Esophagus muscularis mucosa (tissue), 4 donors: ENCODE data around the gene ARHGAP8. TPM values are rescaled to one million over a fixed set of nuclear protein-coding genes. Genes with fewer than 3 reads are reported as not detected.

Experiments
- DNase-seq: peaks from one replicate; pipeline ENCODE4 v3.0.0-alpha.2; 2017; ENCODE audit errors: extremely low spot score
- H3K27ac ChIP-seq, 4 donors: fragments of 200-600 bp; sonication (generic); replicated peaks in 1 of 4; 1 replicate in 3 of 4; 2 replicates in 1 of 4; pipeline ENCODE4 v1.5.1; 2016 to 2019; ENCODE audit warnings: mild to moderate bottlenecking in 1 of 4
- H3K27me3 ChIP-seq, 4 donors: fragments of 200-600 bp; sonication (generic); one replicate each; pipeline versions ENCODE4 v1.5.1 to v1.6.0; 2016 to 2019
- H3K36me3 ChIP-seq, 4 donors: fragments of 200-600 bp; sonication (generic); one replicate each; pipeline ENCODE4 v1.5.1; 2016 to 2019
- H3K4me1 ChIP-seq, 4 donors: fragments of 200-600 bp; sonication (generic); one replicate each; pipeline ENCODE4 v1.5.1; 2016 to 2019
- H3K4me3 ChIP-seq, 4 donors: fragments of 200-600 bp; sonication (generic); 1 replicate in 2 of 4; 2 replicates in 2 of 4; pipeline ENCODE4 v1.5.1; 2016 to 2019; ENCODE audit warnings: mild to moderate bottlenecking in 4 of 4, moderate library complexity in 1 of 4
- H3K9me3 ChIP-seq, 4 donors: fragments of 200-600 bp; sonication (generic); 1 replicate in 3 of 4; 2 replicates in 1 of 4; pipeline ENCODE4 v1.5.1; 2016 to 2019
- EP300 ChIP-seq: sonication (generic); formaldehyde crosslinking; IDR thresholded peaks from one replicate; pipeline ENCODE4 v1.6.1; 2017; ENCODE audit warnings: antibody characterized with exemption
- POLR2A ChIP-seq: fragments of 450-650 bp; IDR thresholded peaks from one replicate; pipeline ENCODE4 v1.6.1; 2017; ENCODE audit warnings: antibody characterized with exemption, moderate library complexity, mild to moderate bottlenecking, low read depth
- POLR2AphosphoS5 ChIP-seq, 2 donors: sonication (generic); formaldehyde crosslinking; IDR thresholded peaks; one replicate each; pipeline ENCODE4 v1.6.1; 2017; ENCODE audit warnings: antibody characterized with exemption in 2 of 2
- WGBS: methylation state at CpG from one replicate; pipeline ENCODE4 v1.1.5; 2018; 5-methylcytosine and 5-hydroxymethylcytosine counted together
- intact Hi-C: fragments of 100-400 bp; cut with DNase I; formaldehyde crosslinking; loops from one replicate; pipeline ENCODE4 v1.15.1; 2023
- total RNA-seq, 4 donors: library from RNA; depleted of rRNA; stranded (reverse); fragments of >200 nt; gene quantifications; one replicate each; pipeline versions ENCODE4 v1.1.0 to v1.2.1, GENCODE V29; 2016
- TF ChIP-seq, protein P1 (sequence below), 3 experiments: fragments of 200-600 bp in 2 of 3; fragments of 450-650 bp in 1 of 3; sonication (generic) in 2 of 3; IDR thresholded peaks; one replicate each; pipeline ENCODE4 v1.5.1; 2017 to 2019; ENCODE audit warnings: antibody characterized with exemption in 3 of 3, mild to moderate bottlenecking in 2 of 3, moderate library complexity in 1 of 3

The ARHGAP8 gene
- total RNA-seq, 4 donors from 2014 or later: 0.33 to 0.58 TPM; not detected in 2

GRCh38 chr22:44906248-44906936 lies 154.0 kb downstream of the ARHGAP8 start:
- Histone ChIP-seq H3K9me3 (peaks cover 0 to 18% (median 15%) of the 10 kb centered on the region in 4 donors), H3K27me3 (peaks cover 0 to 5% (median 0%) of the 10 kb centered on the region in 4 donors), H3K4me3 (no peak overlapping the region), H3K27ac (no peak overlapping the region), H3K4me1 (no peaks in the 10 kb centered on the region), H3K36me3 (peaks cover 0 to 7% (median 0%) of the 10 kb centered on the region in 4 donors)
- intact Hi-C loops: no loop called here
- WGBS: 92% methylated on average over 19 of the region's 21 CpGs
- TF ChIP-seq, protein P1, sequence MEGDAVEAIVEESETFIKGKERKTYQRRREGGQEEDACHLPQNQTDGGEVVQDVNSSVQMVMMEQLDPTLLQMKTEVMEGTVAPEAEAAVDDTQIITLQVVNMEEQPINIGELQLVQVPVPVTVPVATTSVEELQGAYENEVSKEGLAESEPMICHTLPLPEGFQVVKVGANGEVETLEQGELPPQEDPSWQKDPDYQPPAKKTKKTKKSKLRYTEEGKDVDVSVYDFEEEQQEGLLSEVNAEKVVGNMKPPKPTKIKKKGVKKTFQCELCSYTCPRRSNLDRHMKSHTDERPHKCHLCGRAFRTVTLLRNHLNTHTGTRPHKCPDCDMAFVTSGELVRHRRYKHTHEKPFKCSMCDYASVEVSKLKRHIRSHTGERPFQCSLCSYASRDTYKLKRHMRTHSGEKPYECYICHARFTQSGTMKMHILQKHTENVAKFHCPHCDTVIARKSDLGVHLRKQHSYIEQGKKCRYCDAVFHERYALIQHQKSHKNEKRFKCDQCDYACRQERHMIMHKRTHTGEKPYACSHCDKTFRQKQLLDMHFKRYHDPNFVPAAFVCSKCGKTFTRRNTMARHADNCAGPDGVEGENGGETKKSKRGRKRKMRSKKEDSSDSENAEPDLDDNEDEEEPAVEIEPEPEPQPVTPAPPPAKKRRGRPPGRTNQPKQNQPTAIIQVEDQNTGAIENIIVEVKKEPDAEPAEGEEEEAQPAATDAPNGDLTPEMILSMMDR (IDR thresholded peaks at IDR 0.05): no peak
- TF ChIP-seq POLR2A (no peak), EP300 (no peak), POLR2AphosphoS5 (IDR thresholded peaks at IDR 0.05) (no peak)
- no peak for DNase-seq

- TF ChIP-seq EP300: no peak
- TF ChIP-seq, protein P1 (IDR thresholded peaks at IDR 0.05): no peak
- no peak for TF ChIP-seq POLR2AphosphoS5 (IDR thresholded peaks at IDR 0.05)
- TF ChIP-seq POLR2A: no peak
- 97% methylated on average over 7 of the region's 18 CpGs for WGBS
- Histone ChIP-seq H3K4me3 (no peak overlapping the region), H3K27ac (no peak overlapping the region), H3K27me3 (peaks cover 0 to 5% (median 0%) of the 10 kb centered on the region in 4 donors), H3K36me3 (peaks cover 0 to 8% (median 0%) of the 10 kb centered on the region in 4 donors), H3K4me1 (no peaks in the 10 kb centered on the region), H3K9me3 (peaks cover 0 to 13% (median 7%) of the 10 kb centered on the region in 4 donors)
- intact Hi-C loops: no loop called here
- no peak for DNase-seq
Observed at GRCh38 chr22:44906999-44907644, 154.7 kb downstream of the ARHGAP8 start.

- Histone ChIP-seq H3K27me3 (peaks cover 0 to 5% (median 0%) of the 10 kb centered on the region in 4 donors), H3K4me3 (no peak overlapping the region), H3K27ac (no peak overlapping the region), H3K36me3 (peaks cover 0 to 8% (median 0%) of the 10 kb centered on the region in 4 donors), H3K4me1 (no peaks in the 10 kb centered on the region), H3K9me3 (peaks cover 0 to 6% (median 0%) of the 10 kb centered on the region in 4 donors)
- TF ChIP-seq, protein P1 (IDR thresholded peaks at IDR 0.05): no peak
- TF ChIP-seq POLR2AphosphoS5 (IDR thresholded peaks at IDR 0.05) (no peak), EP300 (no peak), POLR2A (no peak)
- intact Hi-C loops: no loop called here
- 86% methylated on average over 21 of the region's 21 CpGs for WGBS
- no peak for DNase-seq
Observed at GRCh38 chr22:44907765-44908737, 155.7 kb downstream of the ARHGAP8 start.

DNA sequence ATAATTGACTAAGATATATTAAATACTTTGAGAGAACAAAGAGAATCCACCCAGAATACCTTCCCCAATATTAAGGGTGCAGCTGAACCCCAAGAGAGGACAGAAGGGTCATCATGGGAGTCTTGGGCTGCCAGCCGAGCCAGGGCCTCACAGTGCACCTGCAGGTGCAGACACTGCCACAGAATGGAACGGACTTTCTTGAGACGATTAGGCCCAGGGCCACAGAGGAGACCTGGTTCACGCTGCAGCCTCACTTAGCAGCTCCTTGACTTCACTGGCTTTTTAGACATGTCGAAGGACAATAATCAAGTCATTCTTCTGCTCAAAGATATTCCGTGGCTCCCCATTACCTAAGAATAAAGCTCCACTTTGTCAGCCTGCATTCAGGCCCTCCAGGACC lies 156.9 kb downstream of the ARHGAP8 start:
- 93% methylated on average over 6 of the region's 6 CpGs for WGBS
- H3K27ac ChIP-seq: no peak overlapping the region

More for the DNA sequence above, 156.9 kb downstream of the ARHGAP8 start:
- Histone ChIP-seq H3K9me3 (peaks cover 0 to 6% (median 0%) of the 10 kb centered on the region in 4 donors), H3K27me3 (peaks cover 0 to 5% (median 0%) of the 10 kb centered on the region in 4 donors), H3K36me3 (peaks cover 0 to 8% (median 3%) of the 10 kb centered on the region in 4 donors), H3K4me1 (no peaks in the 10 kb centered on the region), H3K4me3 (no peak overlapping the region)
- intact Hi-C loops: no loop called here
- TF ChIP-seq POLR2A (no peak), POLR2AphosphoS5 (IDR thresholded peaks at IDR 0.05) (no peak), EP300 (no peak)
- TF ChIP-seq, protein P1 (IDR thresholded peaks at IDR 0.05): no peak
- no peak for DNase-seq
